KG1 (cell line): Measurements from ENCODE around the gene DGUOK.
A peak's percentile ranks its signal among the peaks of the same experiment; 100 is the strongest.
"Not testable (repeated sequence)": the region's sequence is repeated elsewhere in the genome, so short reads cannot be mapped to it uniquely, and the experiment has no call there.

Experiments
- DNase-seq: peaks from one replicate; lab custom pipeline; 2025; lab: John Stamatoyannopoulos, UW

The DGUOK gene

DNA sequence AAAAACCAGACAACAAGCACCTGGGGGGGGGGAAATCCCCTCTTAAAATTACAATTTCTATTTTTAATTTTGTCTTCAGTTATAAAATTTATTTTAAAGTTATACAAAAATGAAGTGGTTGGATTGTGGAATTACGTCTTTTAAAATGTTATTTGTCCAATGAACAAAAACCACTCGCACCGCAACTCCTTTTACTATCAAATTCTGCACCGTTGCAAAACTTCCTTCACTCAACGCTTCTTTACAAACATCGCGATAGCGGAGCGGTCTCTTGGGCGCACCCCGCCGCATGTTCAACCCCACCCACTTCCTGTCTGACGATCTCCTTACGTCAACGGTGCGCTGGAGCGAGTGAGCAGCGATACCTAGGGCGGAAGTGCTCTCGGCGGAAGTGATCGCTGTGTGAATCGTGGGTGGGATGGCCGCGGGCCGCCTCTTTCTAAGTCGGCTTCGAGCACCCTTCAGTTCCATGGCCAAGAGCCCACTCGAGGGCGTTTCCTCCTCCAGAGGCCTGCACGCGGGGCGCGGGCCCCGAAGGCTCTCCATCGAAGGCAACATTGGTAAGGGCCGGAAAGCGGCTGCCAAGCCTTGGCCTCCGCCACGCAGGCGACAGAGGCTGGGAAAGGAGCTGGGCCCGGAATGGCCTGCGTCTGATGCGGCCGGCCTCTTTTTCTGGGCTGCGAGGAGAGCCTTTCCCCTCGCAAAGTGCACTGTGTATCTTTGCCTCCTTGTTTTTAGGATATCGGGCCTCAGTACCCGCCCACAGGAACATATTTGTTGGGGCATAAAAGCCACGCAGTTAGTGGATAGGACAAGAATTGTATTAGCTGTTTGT lies at the start of gene DGUOK:
Gene DGUOK (plus strand): TSS at position 388 of the 835 bp plus-strand sequence. CDS start 31 bp downstream, at position 419.
- DNase-seq: peak; percentile 92

DNA sequence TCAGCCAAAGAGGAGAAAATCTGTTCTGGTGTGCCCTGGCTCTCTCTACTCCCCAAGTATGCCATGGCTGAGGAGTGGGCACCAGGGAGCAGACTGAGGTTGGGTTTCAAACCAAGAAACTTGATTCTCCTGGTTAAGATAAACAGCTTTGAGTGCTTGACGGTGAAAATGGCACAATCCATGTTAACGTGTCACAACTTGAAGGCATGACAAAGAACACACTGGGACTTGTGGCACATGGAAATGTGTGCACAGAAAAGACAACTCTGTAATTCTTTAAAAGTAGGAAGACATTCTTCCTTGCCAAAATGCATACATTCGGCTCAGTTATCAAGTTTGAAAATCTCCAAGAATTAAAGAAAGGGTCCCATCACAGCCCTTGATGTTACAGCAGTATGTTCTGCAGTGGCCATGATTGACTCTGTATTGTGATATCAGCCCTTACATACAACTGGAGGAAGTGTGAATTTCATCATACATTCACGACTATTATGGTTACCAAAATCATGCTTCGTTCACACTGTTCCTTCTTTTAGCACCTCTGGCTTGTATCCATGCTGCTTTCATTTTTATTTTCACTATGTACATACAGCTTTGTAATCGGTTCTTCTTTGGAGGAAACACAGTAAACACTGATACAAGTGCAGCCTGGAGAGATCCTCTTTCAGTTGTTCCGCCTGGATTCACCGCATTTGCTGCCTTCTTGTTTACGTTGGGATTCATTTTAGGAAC lies 49.4 kb upstream of the DGUOK start:
- DNase-seq: no peak

DNA sequence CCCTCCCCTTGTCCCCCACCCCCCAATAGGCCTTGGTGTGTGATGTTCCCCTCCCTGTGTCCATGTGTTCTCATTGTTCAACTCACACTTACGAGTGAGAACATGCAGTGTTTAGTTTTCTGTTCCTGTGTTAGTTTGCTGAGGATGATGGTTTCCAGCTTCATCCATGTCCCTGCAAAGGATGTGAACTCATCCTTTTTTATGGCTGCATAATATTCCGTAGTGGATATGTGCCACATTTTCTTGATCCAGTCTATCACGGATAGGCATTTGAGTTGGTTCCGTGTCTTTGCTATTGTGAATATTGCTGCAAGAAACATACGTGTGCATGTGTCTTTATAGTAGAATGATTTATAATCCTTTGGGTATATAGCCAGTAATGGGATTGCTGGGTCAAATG lies 48.7 kb upstream of the DGUOK start:
- not testable (repeated sequence) for DNase-seq

DNA sequence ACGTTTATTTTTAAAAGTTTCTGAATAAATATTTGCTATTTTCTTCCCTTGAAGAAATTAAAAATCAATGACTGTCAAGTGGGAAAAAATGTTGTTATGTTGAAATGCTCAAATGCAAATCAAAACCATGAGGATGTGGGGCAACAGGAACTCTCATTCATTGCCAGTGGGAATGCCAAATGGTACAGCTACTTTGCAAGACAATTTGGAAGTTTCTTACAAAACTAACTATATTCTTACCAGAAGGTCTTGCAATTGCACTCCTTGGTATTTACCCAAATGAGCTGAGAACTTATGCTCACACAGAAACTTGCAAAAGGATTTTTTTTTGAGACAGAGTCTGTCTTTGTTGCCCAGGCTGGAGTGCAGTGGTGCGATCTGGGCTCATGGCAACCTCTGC lies 41.3 kb upstream of the DGUOK start:
- no peak for DNase-seq

DNA sequence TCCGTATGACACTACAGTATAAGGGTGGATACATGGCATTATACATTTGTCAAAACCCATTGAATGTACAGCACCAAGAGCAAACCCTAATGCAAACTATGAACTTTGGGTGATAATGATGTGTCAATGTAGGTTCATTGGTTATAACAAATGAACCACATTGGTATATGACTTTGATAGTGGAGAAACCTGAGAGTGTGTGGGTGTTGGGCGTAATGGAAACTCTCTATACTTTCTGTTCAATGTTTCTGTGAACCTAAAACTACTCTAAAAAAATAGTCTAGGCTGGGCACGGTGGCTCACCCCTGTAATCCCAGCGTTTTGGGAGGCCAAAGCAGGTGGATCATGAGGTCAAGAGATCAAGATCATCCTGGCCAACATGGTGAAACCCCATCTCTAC lies 40.3 kb upstream of the DGUOK start:
- no peak for DNase-seq

DNA sequence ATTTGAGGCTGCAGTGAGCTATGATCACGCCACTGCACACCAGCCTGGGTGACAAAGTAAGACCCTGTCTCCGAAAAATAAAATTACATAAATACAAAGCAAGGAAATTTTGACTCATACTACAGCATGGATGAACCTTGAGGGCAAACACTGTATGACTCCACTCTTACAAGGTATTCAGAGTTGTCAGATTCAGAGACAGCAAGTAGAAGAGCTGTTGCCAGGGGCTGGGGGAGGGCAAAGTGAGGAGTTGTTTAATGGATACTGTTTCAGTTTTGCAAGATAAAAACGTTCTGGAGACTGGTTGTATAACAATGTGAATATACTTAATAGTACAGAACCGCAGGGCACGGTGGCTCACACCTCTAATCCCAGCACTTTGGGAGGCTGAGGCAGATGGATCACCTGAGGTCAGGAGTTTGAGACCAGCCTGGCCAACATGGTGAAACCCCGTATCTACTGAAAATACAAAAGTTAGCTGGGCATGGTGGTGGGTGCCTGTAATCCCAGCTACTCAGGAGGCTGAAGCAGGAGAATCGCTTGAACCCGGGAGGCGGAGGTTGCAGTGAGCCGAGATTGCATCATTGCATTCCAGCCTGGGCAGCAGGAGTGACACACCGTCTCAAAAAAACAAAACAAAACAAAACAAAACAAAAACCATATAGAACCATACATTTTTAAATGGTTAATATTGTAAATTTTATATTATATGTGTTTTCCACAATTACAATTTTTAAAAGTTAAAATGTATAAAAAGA lies 38.9 kb upstream of the DGUOK start:
- DNase-seq: not testable (repeated sequence)

DNA sequence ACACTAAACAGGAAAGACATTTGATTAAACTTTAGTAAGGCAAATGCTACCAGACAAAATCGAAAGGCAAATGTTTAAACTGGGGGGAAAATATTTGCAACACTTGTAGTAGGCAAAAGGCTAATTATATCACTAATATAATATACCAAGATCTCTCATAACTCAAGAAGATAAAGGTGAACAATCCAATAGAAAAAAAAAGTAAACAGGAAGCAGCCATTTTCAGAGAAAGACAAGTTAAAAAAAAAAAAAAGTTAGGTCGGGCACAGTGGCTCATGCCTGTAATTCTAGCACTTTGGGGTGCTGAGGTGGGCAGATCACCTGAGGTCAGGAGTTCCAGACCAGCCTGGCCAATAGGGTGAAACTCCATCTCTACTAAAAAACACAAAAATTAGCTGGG lies 38.3 kb upstream of the DGUOK start:
- no peak for DNase-seq

DNA sequence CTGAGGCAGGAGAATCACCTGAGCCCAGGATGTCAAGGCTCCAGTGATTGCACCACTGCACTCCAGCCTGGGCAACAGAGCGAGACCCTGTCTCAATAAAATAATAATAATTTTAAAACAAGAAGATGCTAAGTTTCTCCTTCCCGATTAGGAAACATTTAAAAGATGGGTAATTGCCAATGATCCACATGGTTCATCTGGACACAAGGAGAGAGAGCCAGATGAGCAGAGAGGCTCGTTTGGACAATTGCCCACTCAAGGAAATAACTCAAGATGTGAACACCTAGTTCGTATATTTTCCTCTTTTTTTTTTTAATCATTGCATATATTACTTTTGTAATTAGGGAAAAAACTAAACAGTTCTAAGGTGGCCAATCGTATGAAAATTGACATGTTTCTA lies 37.5 kb upstream of the DGUOK start:
- DNase-seq: no peak

DNA sequence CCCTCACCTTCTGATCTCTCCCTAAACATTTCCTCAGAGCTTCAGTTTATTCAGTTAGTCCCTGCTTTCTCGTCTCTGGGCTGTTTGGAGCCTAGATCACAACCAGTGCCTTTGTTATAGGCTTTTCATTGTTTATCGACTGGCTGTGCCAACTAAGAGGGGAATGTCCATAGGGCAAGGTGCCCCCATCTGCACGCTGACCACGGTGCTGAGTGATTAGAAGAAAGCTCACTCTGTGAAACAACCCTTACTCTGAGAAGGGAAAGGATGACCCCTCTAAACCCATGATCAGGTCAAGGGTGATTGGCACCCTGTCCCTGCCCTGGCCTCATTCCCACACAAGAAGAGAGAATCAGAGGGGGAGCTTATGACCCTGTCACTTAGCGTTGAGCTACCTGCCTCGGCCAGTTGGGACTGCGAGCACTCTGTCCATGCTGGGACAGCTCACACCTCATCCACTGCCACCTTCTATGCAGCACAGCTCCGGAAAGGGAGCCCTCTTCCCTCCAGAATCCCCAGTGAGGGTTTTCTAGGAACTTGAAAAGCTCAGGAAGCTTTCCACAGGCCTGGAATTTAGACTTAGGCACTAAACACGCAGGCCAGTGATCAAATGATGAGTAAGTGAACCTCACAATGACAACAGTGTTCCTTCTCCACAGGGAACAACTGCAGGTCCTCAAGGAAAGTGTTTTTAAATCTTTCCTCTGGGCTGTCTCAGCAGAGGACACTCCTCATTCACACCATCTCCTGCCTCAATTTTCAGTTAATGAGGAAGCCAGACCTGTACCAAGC lies 36.2 kb upstream of the DGUOK start:
- DNase-seq: no peak

DNA sequence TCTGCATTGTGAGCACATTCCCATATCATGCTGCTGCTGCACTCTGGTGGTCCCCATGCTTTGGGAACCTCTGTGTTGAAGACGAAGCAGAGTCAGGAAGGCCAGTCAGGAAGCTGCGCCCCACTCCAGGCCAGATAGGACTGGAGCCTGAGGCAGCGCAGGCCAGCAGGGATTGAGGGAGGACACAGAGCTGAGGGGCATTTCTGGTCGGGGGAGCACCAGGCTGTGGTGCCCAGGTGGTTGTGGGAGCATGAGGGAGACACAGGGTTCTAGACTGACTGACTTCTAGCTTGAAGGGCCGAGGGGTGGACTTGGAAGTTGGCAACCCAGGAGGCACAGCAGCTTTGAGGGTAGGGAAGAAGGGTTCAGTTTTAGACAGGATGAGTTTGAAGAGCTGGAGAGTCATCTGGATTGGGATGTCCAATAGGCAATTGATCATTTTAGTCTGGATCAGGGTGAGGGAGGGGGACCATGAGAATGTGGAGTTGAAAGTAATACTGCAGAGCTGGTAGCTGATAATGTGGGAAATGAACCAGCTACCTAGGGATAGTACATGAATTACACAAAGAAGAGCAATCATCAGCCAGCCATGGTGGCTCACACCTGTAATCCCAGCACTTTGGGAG lies 35.3 kb upstream of the DGUOK start:
- no peak for DNase-seq

DNA sequence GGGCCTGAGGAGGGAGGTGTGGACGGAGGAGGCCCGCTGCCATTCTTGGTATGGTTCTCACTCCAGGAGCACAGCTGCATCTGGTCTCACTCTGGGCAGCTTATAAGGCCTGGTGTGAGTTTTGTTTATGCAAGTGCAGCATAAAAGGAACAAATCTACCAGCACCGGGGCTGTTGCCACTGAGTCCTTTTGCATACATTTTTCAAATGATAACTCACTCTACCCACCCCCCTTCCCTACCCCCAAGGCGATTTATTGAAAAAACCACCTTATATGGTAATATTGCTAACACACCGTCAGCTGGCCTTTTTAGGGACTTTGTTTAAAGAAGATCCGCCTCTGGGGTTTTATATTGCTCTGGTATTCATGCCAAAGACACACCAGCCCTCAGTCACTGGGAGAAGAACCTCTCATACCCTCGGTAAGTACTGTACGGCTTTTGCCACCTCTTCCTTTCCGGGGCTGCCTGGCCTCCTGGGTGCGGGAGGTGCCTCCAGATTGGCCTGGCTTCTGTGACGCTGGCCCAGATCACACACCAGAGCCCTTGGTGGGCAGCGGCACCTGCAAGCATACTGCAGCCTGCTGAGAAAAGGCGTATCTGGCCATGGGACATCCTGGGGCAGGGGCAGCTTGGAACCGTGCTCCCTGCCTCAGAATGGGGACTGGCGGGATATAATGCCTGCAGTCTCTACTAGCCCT lies 33.9 kb upstream of the DGUOK start, which contains the start of gene ACTG2:
Gene ACTG2 (plus strand): TSS at position 378 of the 699 bp plus-strand sequence. CDS start 8,304 bp downstream, outside the sequence.
- DNase-seq: no peak

DNA sequence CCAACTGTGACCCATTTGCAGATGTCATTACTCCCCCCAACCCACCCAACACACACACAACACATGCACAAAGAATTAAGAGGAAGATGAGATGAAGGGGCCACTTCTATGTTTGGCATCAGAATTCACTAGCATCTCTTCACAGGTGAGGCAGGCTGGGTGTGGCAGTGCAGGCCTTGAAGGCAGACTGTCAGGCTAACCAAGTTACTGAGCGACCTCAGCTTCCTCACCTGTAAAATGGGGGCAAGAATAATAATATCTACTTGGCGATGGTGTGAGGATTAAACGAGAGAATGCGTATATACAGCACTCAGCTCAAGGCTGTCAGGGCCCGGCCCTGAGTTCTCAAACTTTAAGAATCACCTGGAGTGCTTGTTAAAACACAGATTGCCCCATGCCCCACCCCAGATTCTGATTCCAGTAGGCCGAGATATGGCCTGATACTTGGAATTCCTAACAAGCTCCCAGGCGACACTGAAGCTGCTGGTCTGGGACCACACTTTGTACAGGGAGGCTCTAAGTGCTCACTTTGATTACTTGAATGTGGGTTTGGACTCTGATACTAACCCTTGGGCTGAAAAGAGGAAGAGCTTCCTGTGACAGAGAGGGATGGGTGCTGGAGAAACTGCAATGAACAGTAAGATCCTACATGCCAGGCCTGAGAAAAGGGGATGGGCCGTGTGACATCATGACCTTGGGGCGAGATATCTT lies 32.8 kb upstream of the DGUOK start:
- DNase-seq: no peak

DNA sequence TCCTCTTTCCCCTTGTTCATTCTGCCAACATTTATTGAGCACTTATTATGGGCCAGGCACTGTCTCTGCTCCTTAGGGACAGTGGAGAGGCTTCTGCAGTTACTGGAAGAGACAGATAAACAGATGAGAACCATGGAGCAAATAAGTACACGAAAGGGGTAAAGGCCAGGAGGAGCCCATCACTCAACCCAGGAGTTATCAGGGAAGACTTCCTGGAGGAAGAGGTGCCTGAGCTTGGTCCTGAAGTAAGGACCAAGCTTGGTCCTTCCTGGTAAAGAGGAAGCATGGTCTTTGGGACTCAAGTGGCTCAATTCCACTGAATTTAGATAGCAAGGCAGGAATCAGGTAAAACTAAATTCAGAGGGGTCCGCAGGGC lies 32.2 kb upstream of the DGUOK start:
- no peak for DNase-seq

DNA sequence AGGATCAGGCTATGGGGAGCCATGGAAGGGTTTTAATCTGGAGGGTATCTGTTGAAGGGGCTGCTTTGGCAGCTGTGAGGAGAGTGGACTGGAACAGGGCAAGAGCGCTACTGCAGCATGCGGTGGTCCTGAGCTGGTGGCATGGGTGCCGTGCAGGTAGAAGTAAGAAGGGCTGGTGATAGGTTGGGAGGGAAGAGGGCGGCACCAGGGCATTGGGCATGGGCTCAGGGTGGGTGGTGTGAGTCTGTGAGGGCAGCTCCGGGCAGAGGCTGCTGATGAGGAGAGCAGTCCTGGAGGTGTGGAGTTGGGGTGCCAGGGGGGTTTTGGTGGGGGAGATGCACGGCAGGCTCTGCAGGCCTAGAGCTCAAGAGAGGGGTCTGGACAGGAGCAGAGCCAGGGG lies 31.8 kb upstream of the DGUOK start:
- no peak for DNase-seq

DNA sequence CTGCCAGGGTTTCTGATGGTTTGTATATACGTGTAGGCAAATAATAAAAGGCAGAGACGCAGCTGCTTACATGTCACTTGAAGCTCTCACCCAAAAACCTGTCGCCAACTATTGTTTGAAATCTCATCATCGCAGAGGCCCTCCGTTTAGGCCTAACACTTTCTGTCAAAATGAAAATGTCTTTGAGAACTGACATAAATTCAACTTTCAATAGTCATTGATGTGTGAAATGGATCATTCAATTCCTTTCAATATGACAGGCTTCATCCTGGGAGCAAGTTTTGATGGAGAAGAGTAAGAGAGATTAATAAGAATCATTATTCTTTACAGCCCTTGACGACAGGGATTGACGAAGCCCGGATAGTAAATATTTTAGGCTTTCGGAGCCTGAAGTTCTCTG lies 31.2 kb upstream of the DGUOK start:
- no peak for DNase-seq

DNA sequence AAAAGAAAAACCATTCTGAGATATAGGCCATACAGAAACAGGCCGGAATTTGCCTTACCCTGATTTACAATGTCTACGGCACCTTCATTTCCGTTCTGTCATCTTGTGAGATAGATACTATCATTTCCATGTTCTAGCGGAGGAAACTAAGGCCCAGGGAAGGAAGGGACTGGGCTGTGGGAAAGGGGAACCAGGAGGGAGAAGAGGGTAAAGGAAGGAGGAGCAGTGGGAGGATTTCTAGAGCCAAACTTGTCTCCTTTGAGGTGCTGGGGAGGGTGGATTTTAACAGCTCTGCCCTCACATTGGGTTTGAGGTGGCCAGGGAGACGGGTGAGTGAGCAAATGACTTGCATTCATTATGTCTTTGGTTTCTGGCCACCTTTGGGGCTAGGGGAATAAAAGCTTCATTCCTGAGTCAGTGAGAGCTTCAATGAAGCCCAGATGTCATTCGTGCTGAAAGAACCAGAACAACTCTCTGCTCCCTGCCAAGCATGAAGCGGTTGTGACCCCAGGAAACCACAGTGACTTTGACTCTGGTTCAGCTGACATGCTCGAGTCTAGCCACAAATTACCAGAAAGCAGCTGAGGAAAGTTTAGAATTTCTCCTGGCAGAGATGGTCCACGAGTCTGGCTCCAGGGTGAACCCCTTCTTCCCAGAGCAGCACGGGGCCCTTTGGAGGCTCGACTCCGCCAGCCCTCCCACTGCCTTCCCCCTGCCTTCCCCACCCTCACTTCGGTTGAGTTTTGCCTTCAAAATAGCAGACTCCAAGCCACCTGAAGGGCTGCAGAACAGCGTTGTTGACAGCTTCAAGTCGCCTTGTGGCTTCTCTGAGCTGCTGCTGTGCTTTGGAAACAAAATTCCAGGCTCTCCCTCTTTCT lies 30.1 kb upstream of the DGUOK start:
- DNase-seq: no peak

DNA sequence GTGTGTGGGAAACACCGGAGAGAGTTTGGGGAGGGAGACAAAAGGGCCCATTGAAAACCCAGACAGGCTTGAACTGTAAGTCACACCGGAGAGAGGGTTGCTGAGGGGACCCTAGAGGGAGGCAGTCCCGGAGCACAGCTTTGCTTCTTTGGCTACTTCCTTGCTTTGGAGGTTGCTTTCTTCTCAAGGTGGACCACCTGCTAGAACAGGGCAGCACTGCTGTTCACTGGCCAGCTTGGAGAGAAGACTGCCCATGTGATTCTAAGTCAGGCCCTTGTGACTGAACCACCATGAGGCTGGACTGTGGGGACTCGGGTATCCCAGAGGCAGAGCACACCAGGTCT lies 29.5 kb upstream of the DGUOK start:
- DNase-seq: no peak

DNA sequence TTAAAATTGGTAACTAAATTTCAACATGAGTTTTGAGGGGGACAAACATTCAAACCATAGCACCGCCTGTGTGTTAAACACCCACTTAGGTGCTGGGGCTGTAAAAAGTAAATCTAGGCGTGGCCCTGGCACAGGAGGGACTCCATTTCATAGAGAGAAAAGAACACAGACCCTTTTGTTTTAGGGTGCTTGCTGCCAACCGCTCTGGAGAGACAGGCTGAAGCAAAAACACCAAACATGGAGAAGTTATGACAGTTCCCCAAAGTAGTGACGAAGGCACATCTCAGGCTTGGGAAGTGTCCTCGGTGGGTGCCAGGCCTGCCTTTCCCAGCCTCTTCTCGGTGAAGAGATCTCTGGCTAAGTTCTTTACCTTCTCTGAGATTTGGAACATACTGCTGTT lies 28.7 kb upstream of the DGUOK start:
- no peak for DNase-seq

DNA sequence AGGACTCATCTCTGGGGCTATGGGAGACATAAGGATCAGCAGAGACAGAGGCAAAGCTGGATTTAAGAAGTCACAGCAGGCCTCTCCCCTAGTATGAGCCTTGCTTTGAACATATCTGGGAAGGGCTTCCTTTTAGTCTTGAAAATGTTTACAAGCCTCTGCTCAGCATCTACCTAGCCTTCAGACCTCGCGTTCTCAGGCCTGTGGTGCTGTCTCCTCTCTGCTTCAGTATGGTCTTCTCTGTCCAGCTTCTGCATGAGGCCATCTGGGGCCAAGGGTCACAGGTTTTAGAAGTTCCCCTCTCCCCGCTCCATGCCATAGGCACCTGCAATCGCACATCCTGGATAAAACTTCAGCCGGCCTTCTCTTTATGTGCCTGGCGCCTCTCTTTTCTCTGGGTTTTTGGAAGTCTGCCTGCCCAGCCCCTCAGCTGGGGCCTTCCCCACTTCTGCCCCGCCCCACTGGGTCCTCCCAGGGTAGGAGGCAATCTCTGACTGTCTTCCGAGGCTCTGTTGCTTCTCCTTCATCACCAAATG lies 26.8 kb upstream of the DGUOK start:
- no peak for DNase-seq
